HEK293 (cell line): ENCODE data around the gene FOSL1.

Source experiments
- ATF2 ChIP-seq: fragments of 450-650 bp; formaldehyde crosslinking; IDR thresholded peaks from 2 replicates; pipeline ENCODE4 v1.5.1; 2016; ENCODE audit warnings: missing biosample characterization, missing genetic modification characterization, low read depth
- HOXA7 ChIP-seq: sonication (generic); formaldehyde crosslinking; IDR thresholded peaks from 2 replicates; pipeline ENCODE4 v1.8.1; 2022; ENCODE audit warnings: missing genetic modification reagents, borderline replicate concordance
- INSM2 ChIP-seq: fragments of 450-650 bp; formaldehyde crosslinking; IDR thresholded peaks from 2 replicates; pipeline ENCODE4 v1.5.1; 2016; ENCODE audit warnings: missing biosample characterization, missing genetic modification characterization
- KLF8 ChIP-seq: fragments of 450-650 bp; formaldehyde crosslinking; IDR thresholded peaks from 2 replicates; pipeline ENCODE4 v1.5.1; 2016; ENCODE audit warnings: missing biosample characterization, missing genetic modification characterization
- KLF9 ChIP-seq: fragments of 450-650 bp; formaldehyde crosslinking; IDR thresholded peaks from 2 replicates; pipeline ENCODE4 v1.5.1; 2016; ENCODE audit warnings: missing biosample characterization, missing genetic modification characterization, low read depth
- MZF1 ChIP-seq: fragments of 450-650 bp; formaldehyde crosslinking; IDR thresholded peaks from 2 replicates; pipeline ENCODE4 v1.5.1; 2017; ENCODE audit warnings: missing biosample characterization, missing genetic modification characterization, borderline replicate concordance
- PATZ1 ChIP-seq: fragments of 450-650 bp; formaldehyde crosslinking; IDR thresholded peaks from 2 replicates; pipeline ENCODE4 v1.5.1; 2016; ENCODE audit warnings: missing biosample characterization, missing genetic modification characterization
- REPIN1 ChIP-seq: fragments of 450-650 bp; formaldehyde crosslinking; IDR thresholded peaks from 2 replicates; pipeline ENCODE4 v1.5.1; 2017; ENCODE audit warnings: missing biosample characterization, missing genetic modification characterization, low read depth
- SCRT1 ChIP-seq: fragments of 450-650 bp; formaldehyde crosslinking; IDR thresholded peaks from 2 replicates; pipeline ENCODE4 v1.5.1; 2016; ENCODE audit warnings: missing biosample characterization, missing genetic modification characterization, borderline replicate concordance
- WT1 ChIP-seq: fragments of 450-650 bp; formaldehyde crosslinking; IDR thresholded peaks from 2 replicates; pipeline ENCODE4 v1.5.1; 2016; ENCODE audit warnings: missing biosample characterization, missing genetic modification characterization
- YY2 ChIP-seq: fragments of 450-650 bp; formaldehyde crosslinking; IDR thresholded peaks from 2 replicates; pipeline ENCODE4 v1.5.1; 2016; ENCODE audit warnings: missing biosample characterization, missing genetic modification characterization
- ZBTB48 ChIP-seq: fragments of 450-650 bp; formaldehyde crosslinking; IDR thresholded peaks from 2 replicates; pipeline ENCODE4 v1.5.1; 2016; ENCODE audit warnings: missing biosample characterization, missing genetic modification characterization
- ZBTB8A ChIP-seq: fragments of 450-650 bp; formaldehyde crosslinking; IDR thresholded peaks from 2 replicates; pipeline ENCODE4 v1.5.1; 2016; ENCODE audit warnings: missing biosample characterization, missing genetic modification characterization
- ZEB2 ChIP-seq: fragments of 450-650 bp; formaldehyde crosslinking; IDR thresholded peaks from 2 replicates; pipeline ENCODE4 v1.5.1; 2016; ENCODE audit warnings: missing biosample characterization, missing genetic modification characterization
- ZFHX2 ChIP-seq: fragments of 450-650 bp; formaldehyde crosslinking; conservative IDR thresholded peaks from 2 replicates; pipeline ENCODE4 v1.5.1; 2016; ENCODE audit warnings: missing biosample characterization, missing genetic modification characterization
- ZNF10 ChIP-seq: fragments of 450-650 bp; formaldehyde crosslinking; IDR thresholded peaks from 2 replicates; pipeline ENCODE4 v1.5.1; 2017; ENCODE audit warnings: missing biosample characterization, missing genetic modification characterization
- ZNF132 ChIP-seq: fragments of 450-650 bp; formaldehyde crosslinking; IDR thresholded peaks from 2 replicates; pipeline ENCODE4 v1.5.1; 2017; ENCODE audit warnings: missing biosample characterization, missing genetic modification characterization, borderline replicate concordance
- ZNF140 ChIP-seq: fragments of 450-650 bp; formaldehyde crosslinking; IDR thresholded peaks from 2 replicates; pipeline ENCODE4 v1.5.1; 2016; ENCODE audit warnings: missing biosample characterization, missing genetic modification characterization
- ZNF202 ChIP-seq: fragments of 450-650 bp; formaldehyde crosslinking; IDR thresholded peaks from 2 replicates; pipeline ENCODE4 v1.5.1; 2016; ENCODE audit warnings: missing biosample characterization, missing genetic modification characterization, borderline replicate concordance
- ZNF239 ChIP-seq: fragments of 450-650 bp; formaldehyde crosslinking; IDR thresholded peaks from 2 replicates; pipeline ENCODE4 v1.5.1; 2016; ENCODE audit warnings: missing biosample characterization, missing genetic modification characterization
- ZNF335 ChIP-seq: fragments of 450-650 bp; formaldehyde crosslinking; conservative IDR thresholded peaks from 2 replicates; pipeline ENCODE4 v1.5.1; 2016; ENCODE audit warnings: missing biosample characterization, missing genetic modification characterization
- ZNF514 ChIP-seq: fragments of 450-650 bp; formaldehyde crosslinking; IDR thresholded peaks from 2 replicates; pipeline ENCODE4 v1.5.1; 2016; ENCODE audit warnings: missing biosample characterization, missing genetic modification characterization
- ZNF530 ChIP-seq: fragments of 450-650 bp; formaldehyde crosslinking; IDR thresholded peaks from 2 replicates; pipeline ENCODE4 v1.5.1; 2016; ENCODE audit warnings: low read depth, missing biosample characterization, missing genetic modification characterization
- ZNF561 ChIP-seq: fragments of 450-650 bp; IDR thresholded peaks from 2 replicates; pipeline ENCODE4 v1.5.1; 2018; ENCODE audit warnings: missing biosample characterization, missing genetic modification characterization, borderline replicate concordance
- ZNF623 ChIP-seq: fragments of 450-650 bp; formaldehyde crosslinking; IDR thresholded peaks from 2 replicates; pipeline ENCODE4 v1.5.1; 2016; ENCODE audit warnings: missing biosample characterization, missing genetic modification characterization
- ZNF626 ChIP-seq: fragments of 450-650 bp; sonication (Bioruptor Pico); formaldehyde crosslinking; IDR thresholded peaks from 2 replicates; pipeline ENCODE4 v1.5.1; 2018; ENCODE audit warnings: missing biosample characterization, missing genetic modification characterization, inconsistent platforms
- ZNF670 ChIP-seq: fragments of 450-650 bp; formaldehyde crosslinking; IDR thresholded peaks from 2 replicates; pipeline ENCODE4 v1.5.1; 2016; ENCODE audit warnings: missing biosample characterization, missing genetic modification characterization, low read depth
- ZNF843 ChIP-seq: fragments of 450-650 bp; formaldehyde crosslinking; IDR thresholded peaks from 2 replicates; pipeline ENCODE4 v1.5.1; 2016; ENCODE audit warnings: missing biosample characterization, missing genetic modification characterization
- TF ChIP-seq, protein P1 (sequence below): fragments of 450-650 bp; formaldehyde crosslinking; IDR thresholded peaks from 2 replicates; pipeline ENCODE4 v1.5.1; 2017; ENCODE audit warnings: missing biosample characterization, mild to moderate bottlenecking, missing genetic modification characterization, moderate library complexity
- TF ChIP-seq, protein P2 (sequence below): fragments of 450-650 bp; formaldehyde crosslinking; IDR thresholded peaks from 2 replicates; pipeline ENCODE4 v1.5.1; 2016; ENCODE audit warnings: missing biosample characterization, missing genetic modification characterization

FOSL1 gene

GRCh38 chr11:65860278-65861164, 39.7 kb downstream of the FOSL1 start, which contains the start of gene MUS81 (continued):
- no peak for TF ChIP-seq ATF2 (tag by site-specific recombination)
- TF ChIP-seq KLF8 (tag by site-specific recombination): peak; percentile 84
- peak; percentile 97 for TF ChIP-seq ZNF561 (tag by site-specific recombination)
- TF ChIP-seq ZNF670 (tag by site-specific recombination): no peak
- 0 out of 2 replicates have a peak, but pooled peaks have one; percentile 20 for TF ChIP-seq ZNF623 (tag by site-specific recombination)
- TF ChIP-seq, protein P1, sequence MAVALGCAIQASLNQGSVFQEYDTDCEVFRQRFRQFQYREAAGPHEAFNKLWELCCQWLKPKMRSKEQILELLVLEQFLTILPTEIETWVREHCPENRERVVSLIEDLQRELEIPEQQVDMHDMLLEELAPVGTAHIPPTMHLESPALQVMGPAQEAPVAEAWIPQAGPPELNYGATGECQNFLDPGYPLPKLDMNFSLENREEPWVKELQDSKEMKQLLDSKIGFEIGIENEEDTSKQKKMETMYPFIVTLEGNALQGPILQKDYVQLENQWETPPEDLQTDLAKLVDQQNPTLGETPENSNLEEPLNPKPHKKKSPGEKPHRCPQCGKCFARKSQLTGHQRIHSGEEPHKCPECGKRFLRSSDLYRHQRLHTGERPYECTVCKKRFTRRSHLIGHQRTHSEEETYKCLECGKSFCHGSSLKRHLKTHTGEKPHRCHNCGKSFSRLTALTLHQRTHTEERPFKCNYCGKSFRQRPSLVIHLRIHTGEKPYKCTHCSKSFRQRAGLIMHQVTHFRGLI (tag by site-specific recombination): peak; percentile 63; the same call in 1 of the 2 replicates
- TF ChIP-seq YY2 (tag by site-specific recombination): peak; percentile 63; the same call in 1 of the 2 replicates
- TF ChIP-seq REPIN1 (tag by site-specific recombination): no peak
- TF ChIP-seq ZNF530 (tag by site-specific recombination): no peak
- TF ChIP-seq ZNF140 (tag by site-specific recombination): no peak
- TF ChIP-seq ZNF10 (tag by site-specific recombination): 0 out of 2 replicates have a peak, but pooled peaks have one; percentile 28
- TF ChIP-seq PATZ1 (tag by site-specific recombination): peak; percentile 94
- peak; percentile 81 for TF ChIP-seq ZEB2 (tag by site-specific recombination)
- no peak for TF ChIP-seq ZNF514 (tag by site-specific recombination)
- peak; percentile 96 for TF ChIP-seq ZNF335 (tag by site-specific recombination)
- peak; percentile 68 for TF ChIP-seq ZBTB48 (tag by site-specific recombination)
- no peak for TF ChIP-seq SCRT1 (tag by site-specific recombination)
- TF ChIP-seq ZNF202: no peak
- TF ChIP-seq ZBTB8A (tag by site-specific recombination): peak; percentile 100
- TF ChIP-seq, protein P2, sequence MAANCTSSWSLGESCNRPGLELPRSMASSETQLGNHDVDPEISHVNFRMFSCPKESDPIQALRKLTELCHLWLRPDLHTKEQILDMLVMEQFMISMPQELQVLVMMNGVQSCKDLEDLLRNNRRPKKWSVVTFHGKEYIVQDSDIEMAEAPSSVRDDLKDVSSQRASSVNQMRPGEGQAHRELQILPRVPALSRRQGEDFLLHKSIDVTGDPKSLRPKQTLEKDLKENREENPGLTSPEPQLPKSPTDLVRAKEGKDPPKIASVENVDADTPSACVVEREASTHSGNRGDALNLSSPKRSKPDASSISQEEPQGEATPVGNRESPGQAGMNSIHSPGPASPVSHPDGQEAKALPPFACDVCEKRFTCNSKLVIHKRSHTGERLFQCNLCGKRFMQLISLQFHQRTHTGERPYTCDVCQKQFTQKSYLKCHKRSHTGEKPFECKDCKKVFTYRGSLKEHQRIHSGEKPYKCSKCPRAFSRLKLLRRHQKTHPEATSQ (tag by site-specific recombination): no peak
- no peak for TF ChIP-seq ZNF626
- TF ChIP-seq WT1: no peak
- TF ChIP-seq HOXA7 (CRISPR knock-in tag): no peak
- TF ChIP-seq INSM2 (tag by site-specific recombination): no peak
- no peak for TF ChIP-seq ZNF239 (tag by site-specific recombination)
- TF ChIP-seq ZNF843 (tag by site-specific recombination): 0 out of 2 replicates have a peak, but pooled peaks have one; percentile 29
- TF ChIP-seq KLF9 (tag by site-specific recombination): peak; percentile 47; the same call in 1 of the 2 replicates
- TF ChIP-seq ZFHX2 (tag by site-specific recombination): peak; percentile 83
- no peak; the same call in 1 of the 2 replicates for TF ChIP-seq MZF1
- no peak for TF ChIP-seq ZNF132 (tag by site-specific recombination)
